Prostate gland (tissue), 2 donors: ENCODE results near the gene KANSL3.

ENCODE experiments used
- CTCF ChIP-seq, 4 experiments: fragments of 200-600 bp in 2 of 4; fragments of 450-650 bp in 2 of 4; sonication (generic) in 2 of 4; IDR thresholded peaks; 1 replicate in 3 of 4; 2 replicates in 1 of 4; pipeline ENCODE4 v1.5.1; 2016 to 2019; ENCODE audit warnings: antibody characterized with exemption in 4 of 4, mild to moderate bottlenecking in 2 of 4, moderate library complexity in 2 of 4
- POLR2A ChIP-seq: fragments of 450-650 bp; IDR thresholded peaks from one replicate; pipeline ENCODE4 v1.6.1; 2016; ENCODE audit warnings: antibody characterized with exemption, mild to moderate bottlenecking
- POLR2AphosphoS5 ChIP-seq: sonication (generic); formaldehyde crosslinking; IDR thresholded peaks from one replicate; pipeline ENCODE4 v1.6.1; 2017; ENCODE audit warnings: antibody characterized with exemption

- no peak for TF ChIP-seq CTCF (IDR thresholded peaks at IDR 0.05)
- TF ChIP-seq POLR2A: no peak
- no peak for TF ChIP-seq POLR2AphosphoS5
These were observed 38.2 kb downstream of the KANSL3 start for GRCh38 chr2:96599941-96600340.
